Measurements from ENCODE around the gene RREB1. TPM values are rescaled to one million over a fixed set of nuclear protein-coding genes. Genes with fewer than 3 reads are reported as not detected.

Gene RREB1
- total RNA-seq, 1 experiment from 2014 or later = 30.7 TPM

GRCh38 chr6:7283676-7284075 is 175.9 kb downstream of the RREB1 start:
- DNase-seq (ENCODE audit: low read depth, low spot score) (no peak), ATAC-seq (no peak)
- Histone ChIP-seq H3K4me3 (ENCODE audit: low read depth in 2 of 2, low read length in 2 of 2) (no peak overlapping the region), H3K27ac (ENCODE audit: low read length) (no peak overlapping the region), H3K9me3 (ENCODE audit: control insufficient read depth, insufficient read depth, low read depth, low read length) (no peaks in the 10 kb centered on the region), H3K36me3 (ENCODE audit: control insufficient read depth, insufficient read depth, low read length) (peaks cover 14% of the 10 kb centered on the region), H3K27me3 (ENCODE audit: control insufficient read depth, insufficient read depth, low read length) (no peaks in the 10 kb centered on the region), H3K4me1 (ENCODE audit: control insufficient read depth, insufficient read depth, low read length) (no peaks in the 10 kb centered on the region)
- in situ Hi-C loops (cut with HindIII; ENCODE audit: low pct_unique_long_range_greater_than_20kb, low sequenced_read_pairs) (no loop called here), intact Hi-C loops (cut with micrococcal nuclease; ENCODE audit: unreplicated experiment) (no loop called here)
- no TSS peak for BruUV-seq (replicated peaks)
- CTCF ChIA-PET = interaction anchor here (1.1 kb wide), 1 partner anchor 8 kb away, joined by 3 read pairs; no protein-coding TSS in a partner anchor
- POLR2A ChIA-PET = no interaction called here
- TF ChIP-seq, protein P1, sequence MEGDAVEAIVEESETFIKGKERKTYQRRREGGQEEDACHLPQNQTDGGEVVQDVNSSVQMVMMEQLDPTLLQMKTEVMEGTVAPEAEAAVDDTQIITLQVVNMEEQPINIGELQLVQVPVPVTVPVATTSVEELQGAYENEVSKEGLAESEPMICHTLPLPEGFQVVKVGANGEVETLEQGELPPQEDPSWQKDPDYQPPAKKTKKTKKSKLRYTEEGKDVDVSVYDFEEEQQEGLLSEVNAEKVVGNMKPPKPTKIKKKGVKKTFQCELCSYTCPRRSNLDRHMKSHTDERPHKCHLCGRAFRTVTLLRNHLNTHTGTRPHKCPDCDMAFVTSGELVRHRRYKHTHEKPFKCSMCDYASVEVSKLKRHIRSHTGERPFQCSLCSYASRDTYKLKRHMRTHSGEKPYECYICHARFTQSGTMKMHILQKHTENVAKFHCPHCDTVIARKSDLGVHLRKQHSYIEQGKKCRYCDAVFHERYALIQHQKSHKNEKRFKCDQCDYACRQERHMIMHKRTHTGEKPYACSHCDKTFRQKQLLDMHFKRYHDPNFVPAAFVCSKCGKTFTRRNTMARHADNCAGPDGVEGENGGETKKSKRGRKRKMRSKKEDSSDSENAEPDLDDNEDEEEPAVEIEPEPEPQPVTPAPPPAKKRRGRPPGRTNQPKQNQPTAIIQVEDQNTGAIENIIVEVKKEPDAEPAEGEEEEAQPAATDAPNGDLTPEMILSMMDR (IDR thresholded peaks at IDR 0.05) = no peak
- TF ChIP-seq POLR2AphosphoS5 (IDR thresholded peaks at IDR 0.05; ENCODE audit: low read depth, low read length) = no peak
- TF ChIP-seq TCF7L2 (IDR thresholded peaks at IDR 0.05; ENCODE audit: low read depth, low read length) = no peak
- TF ChIP-seq SIN3A (IDR thresholded peaks at IDR 0.05; ENCODE audit: borderline replicate concordance, insufficient read depth, low read depth, low read length) = no peak
- TF ChIP-seq REST (IDR thresholded peaks at IDR 0.05; ENCODE audit: insufficient read depth in 1 of 2, low read depth in 2 of 2, low read length in 1 of 2) = no peak

DNA sequence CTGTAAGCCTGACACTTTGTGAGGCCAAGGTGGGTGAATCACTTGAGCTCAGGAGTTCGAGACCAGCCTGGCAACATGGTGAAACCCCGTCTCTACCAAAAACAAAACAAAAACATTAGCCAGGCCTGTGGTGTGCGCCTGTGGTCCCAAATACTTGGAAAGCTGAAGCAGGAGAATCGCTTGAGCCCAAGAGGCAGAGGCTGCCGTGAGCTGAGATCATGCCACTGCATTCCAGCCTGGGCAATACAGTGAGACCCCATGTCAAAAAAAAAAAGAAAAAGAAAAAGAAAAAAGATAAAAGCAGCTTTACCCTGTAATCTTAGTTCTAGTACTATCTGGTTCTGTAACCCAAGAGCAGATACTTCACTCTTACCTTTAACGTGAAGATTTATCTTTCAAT is 177.7 kb downstream of the RREB1 start:
- TF ChIP-seq, protein P1 (IDR thresholded peaks at IDR 0.05) = no peak
- TF ChIP-seq POLR2AphosphoS5 (IDR thresholded peaks at IDR 0.05; ENCODE audit: low read depth, low read length) (no peak), TCF7L2 (IDR thresholded peaks at IDR 0.05; ENCODE audit: low read depth, low read length) (no peak), SIN3A (IDR thresholded peaks at IDR 0.05; ENCODE audit: borderline replicate concordance, insufficient read depth, low read depth, low read length) (no peak)
- ChIA-PET CTCF (interaction anchor here (1.1 kb wide), 1 partner anchor 10 kb away, joined by 3 read pairs; no protein-coding TSS in a partner anchor), POLR2A (interaction anchor here (0.5 kb wide), 1 partner anchor 593 kb away, joined by 6 read pairs; no protein-coding TSS in a partner anchor)
- no peak for DNase-seq (ENCODE audit: low read depth, low spot score)
- no TSS peak for BruUV-seq (replicated peaks)
- ATAC-seq = no peak
- Histone ChIP-seq H3K4me1 (ENCODE audit: control insufficient read depth, insufficient read depth, low read length) (no peaks in the 10 kb centered on the region), H3K4me3 (ENCODE audit: low read depth in 2 of 2, low read length in 2 of 2) (no peak overlapping the region), H3K27me3 (ENCODE audit: control insufficient read depth, insufficient read depth, low read length) (no peaks in the 10 kb centered on the region), H3K27ac (ENCODE audit: low read length) (no peak overlapping the region), H3K9me3 (ENCODE audit: control insufficient read depth, insufficient read depth, low read depth, low read length) (no peaks in the 10 kb centered on the region), H3K36me3 (ENCODE audit: control insufficient read depth, insufficient read depth, low read length) (peaks cover 27% of the 10 kb centered on the region)
- in situ Hi-C loops (cut with HindIII; ENCODE audit: low pct_unique_long_range_greater_than_20kb, low sequenced_read_pairs) (no loop called here), intact Hi-C loops (cut with micrococcal nuclease; ENCODE audit: unreplicated experiment) (no loop called here)
